ENCODE measurements around the gene RNASE1.
A peak's percentile ranks its signal among the peaks of the same experiment; 100 is the strongest.
"Not testable (repeated sequence)": the region's sequence is repeated elsewhere in the genome, so short reads cannot be mapped to it uniquely, and the experiment has no call there.

RNASE1 gene

GRCh38 chr14:20830831-20831230, 28.2 kb upstream of the RNASE1 start:
- Histone ChIP-seq H3K27ac (ENCODE audit: low read depth, low read length) (no peak overlapping the region), H4K12ac (ENCODE audit: low read depth, low read length) (no peak overlapping the region), H3K79me2 (ENCODE audit: control insufficient read depth, insufficient read depth, low read length, poor library complexity) (no peaks in the 10 kb centered on the region), H3K36me3 (ENCODE audit: control insufficient read depth in 1 of 2, insufficient read depth in 2 of 2, low read length in 2 of 2) (no peaks in the 10 kb centered on the region), H2AK5ac (ENCODE audit: low read length) (no peak overlapping the region), H3K4me2 (ENCODE audit: low read length) (no peak overlapping the region), H3K18ac (ENCODE audit: low read length) (no peak overlapping the region), H3K79me1 (ENCODE audit: low read length) (no peaks in the 10 kb centered on the region), H3K23ac (ENCODE audit: low read length) (no peak overlapping the region), H3K4me1 (ENCODE audit: control insufficient read depth in 1 of 2, insufficient read depth in 2 of 2, low read length in 2 of 2) (no peaks in the 10 kb centered on the region), H4K91ac (ENCODE audit: low read depth, low read length) (no peak overlapping the region), H2BK5ac (ENCODE audit: low read depth, low read length, poor library complexity) (no peak overlapping the region), H3K4me3 (ENCODE audit: low read depth, low read length) (no peak overlapping the region), H3K14ac (ENCODE audit: low read length) (no peak overlapping the region), H3K4ac (ENCODE audit: low read depth, low read length) (no peak overlapping the region), H2BK12ac (ENCODE audit: low read length) (no peak overlapping the region), H3K9me3 (ENCODE audit: insufficient read depth, low read depth, low read length) (peaks cover 9% of the 10 kb centered on the region), H2AFZ (ENCODE audit: insufficient read depth, low read length, poor library complexity) (no peak overlapping the region), H3K9ac (ENCODE audit: low read length) (no peak overlapping the region), H4K8ac (ENCODE audit: low read depth, low read length) (no peak overlapping the region), H2BK120ac (ENCODE audit: insufficient read depth, low read length, poor library complexity) (no peak overlapping the region), H3K27me3 (ENCODE audit: insufficient read depth, low read length) (no peaks in the 10 kb centered on the region)
- WGBS (ENCODE audit: extremely low coverage, insufficient coverage, insufficient read length) = no CpG with 5 or more reads among the region's 12 CpGs
- no peak for DNase-seq

- H3K14ac ChIP-seq (ENCODE audit: low read length); H3K4ac ChIP-seq (ENCODE audit: low read depth, low read length); H4K12ac ChIP-seq (ENCODE audit: low read depth, low read length); H3K79me2 ChIP-seq (ENCODE audit: control insufficient read depth, insufficient read depth, low read length, poor library complexity); H3K27me3 ChIP-seq (ENCODE audit: insufficient read depth, low read length); H3K79me1 ChIP-seq (ENCODE audit: low read length); H2BK120ac ChIP-seq (ENCODE audit: insufficient read depth, low read length, poor library complexity); H3K9me3 ChIP-seq (ENCODE audit: insufficient read depth, low read depth, low read length); H3K36me3 ChIP-seq (ENCODE audit: control insufficient read depth in 1 of 2, insufficient read depth in 2 of 2, low read length in 2 of 2); H3K4me2 ChIP-seq (ENCODE audit: low read length); H2AFZ ChIP-seq (ENCODE audit: insufficient read depth, low read length, poor library complexity); H2AK5ac ChIP-seq (ENCODE audit: low read length); H3K4me3 ChIP-seq (ENCODE audit: low read depth, low read length); H3K18ac ChIP-seq (ENCODE audit: low read length); H4K91ac ChIP-seq (ENCODE audit: low read depth, low read length); H2BK12ac ChIP-seq (ENCODE audit: low read length); H3K23ac ChIP-seq (ENCODE audit: low read length); H4K8ac ChIP-seq (ENCODE audit: low read depth, low read length); H3K4me1 ChIP-seq (ENCODE audit: control insufficient read depth in 1 of 2, insufficient read depth in 2 of 2, low read length in 2 of 2); H3K9ac ChIP-seq (ENCODE audit: low read length); H3K27ac ChIP-seq (ENCODE audit: low read depth, low read length); H2BK5ac ChIP-seq (ENCODE audit: low read depth, low read length, poor library complexity): not testable (repeated sequence)
- WGBS (ENCODE audit: extremely low coverage, insufficient coverage, insufficient read length) = no CpG with 5 or more reads among the region's 11 CpGs
- DNase-seq = peak in 1 of 2 donors; percentile 42
Measured at GRCh38 chr14:20828024-20828694, 25.5 kb upstream of the RNASE1 start.

DNA sequence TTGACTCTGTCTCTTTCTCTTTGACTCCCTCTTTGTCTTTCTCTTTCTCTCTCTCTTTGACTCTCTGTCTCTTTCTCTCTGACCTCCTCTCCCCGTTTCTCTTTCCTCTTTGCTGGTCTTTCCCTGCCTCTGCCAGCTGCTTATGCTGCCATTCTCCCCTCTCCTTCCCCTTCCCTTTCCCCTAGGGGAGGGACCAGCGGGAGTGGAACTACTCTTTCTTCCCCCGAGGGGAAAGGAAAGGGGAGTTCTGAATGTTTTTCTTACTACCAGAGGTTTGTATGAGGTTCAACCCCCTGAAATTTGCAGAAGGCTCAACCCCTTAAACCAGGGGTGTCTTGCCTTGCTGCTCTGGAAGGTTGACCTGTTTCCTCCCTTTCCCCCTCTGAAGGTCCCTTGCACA, 24.7 kb upstream of the RNASE1 start:
- no peak overlapping the region for H3K4me3 ChIP-seq (ENCODE audit: low read depth, low read length)
- no peak overlapping the region for H2BK12ac ChIP-seq (ENCODE audit: low read length)
- H3K4me2 ChIP-seq (ENCODE audit: low read length) = no peak overlapping the region
- H3K79me1 ChIP-seq (ENCODE audit: low read length) = no peaks in the 10 kb centered on the region
- no peak overlapping the region for H4K8ac ChIP-seq (ENCODE audit: low read depth, low read length)
- no CpG with 5 or more reads among the region's 3 CpGs for WGBS (ENCODE audit: extremely low coverage, insufficient coverage, insufficient read length)
- H3K4ac ChIP-seq (ENCODE audit: low read depth, low read length) = no peak overlapping the region
- no peak overlapping the region for H3K18ac ChIP-seq (ENCODE audit: low read length)
- H3K23ac ChIP-seq (ENCODE audit: low read length) = no peak overlapping the region
- no peak overlapping the region for H3K14ac ChIP-seq (ENCODE audit: low read length)
- H2AK5ac ChIP-seq (ENCODE audit: low read length) = no peak overlapping the region
- no peak overlapping the region for H2BK5ac ChIP-seq (ENCODE audit: low read depth, low read length, poor library complexity)
- no peak overlapping the region for H2AFZ ChIP-seq (ENCODE audit: insufficient read depth, low read length, poor library complexity)
- H3K9me3 ChIP-seq (ENCODE audit: insufficient read depth, low read depth, low read length) = peaks cover 9% of the 10 kb centered on the region
- DNase-seq = no peak
- no peaks in the 10 kb centered on the region for H3K79me2 ChIP-seq (ENCODE audit: control insufficient read depth, insufficient read depth, low read length, poor library complexity)
- no peak overlapping the region for H3K9ac ChIP-seq (ENCODE audit: low read length)
- H4K12ac ChIP-seq (ENCODE audit: low read depth, low read length) = no peak overlapping the region
- H3K27ac ChIP-seq (ENCODE audit: low read depth, low read length) = no peak overlapping the region
- H3K27me3 ChIP-seq (ENCODE audit: insufficient read depth, low read length) = no peaks in the 10 kb centered on the region
- no peaks in the 10 kb centered on the region for H3K36me3 ChIP-seq (ENCODE audit: control insufficient read depth in 1 of 2, insufficient read depth in 2 of 2, low read length in 2 of 2)
- no peak overlapping the region for H4K91ac ChIP-seq (ENCODE audit: low read depth, low read length)
- no peaks in the 10 kb centered on the region for H3K4me1 ChIP-seq (ENCODE audit: control insufficient read depth in 1 of 2, insufficient read depth in 2 of 2, low read length in 2 of 2)
- H2BK120ac ChIP-seq (ENCODE audit: insufficient read depth, low read length, poor library complexity) = no peak overlapping the region

DNA sequence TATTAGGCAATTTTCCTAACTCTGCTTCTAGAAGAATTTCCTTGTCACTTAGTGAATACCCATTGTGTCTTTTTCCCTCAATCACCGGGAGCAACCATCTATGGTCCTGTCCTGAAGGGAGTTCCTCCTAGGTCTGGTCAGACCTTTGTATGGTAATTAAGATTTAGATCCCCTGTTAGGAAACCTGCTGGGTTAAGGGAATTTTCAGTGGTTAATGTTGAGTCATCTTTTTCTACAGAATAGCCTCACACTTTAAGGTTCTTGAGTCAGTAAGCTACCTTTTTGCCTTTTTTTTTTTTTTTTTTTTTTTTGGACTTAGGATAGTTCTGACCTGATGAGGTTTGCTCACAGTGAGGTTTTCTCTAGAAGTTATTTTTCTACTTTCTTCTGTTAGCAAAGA, 24.0 kb upstream of the RNASE1 start:
- H3K18ac ChIP-seq (ENCODE audit: low read length); DNase-seq: not testable (repeated sequence)

More for the DNA sequence above, 24.0 kb upstream of the RNASE1 start:
- not testable (repeated sequence) for H3K14ac ChIP-seq (ENCODE audit: low read length); H3K27ac ChIP-seq (ENCODE audit: low read depth, low read length); H4K12ac ChIP-seq (ENCODE audit: low read depth, low read length); H2BK12ac ChIP-seq (ENCODE audit: low read length); H3K9ac ChIP-seq (ENCODE audit: low read length); H4K91ac ChIP-seq (ENCODE audit: low read depth, low read length); H3K79me1 ChIP-seq (ENCODE audit: low read length); H2AK5ac ChIP-seq (ENCODE audit: low read length); H3K4me3 ChIP-seq (ENCODE audit: low read depth, low read length); H3K4ac ChIP-seq (ENCODE audit: low read depth, low read length); H3K79me2 ChIP-seq (ENCODE audit: control insufficient read depth, insufficient read depth, low read length, poor library complexity); H3K23ac ChIP-seq (ENCODE audit: low read length); H3K4me2 ChIP-seq (ENCODE audit: low read length); H2AFZ ChIP-seq (ENCODE audit: insufficient read depth, low read length, poor library complexity); H2BK5ac ChIP-seq (ENCODE audit: low read depth, low read length, poor library complexity); H2BK120ac ChIP-seq (ENCODE audit: insufficient read depth, low read length, poor library complexity); H3K27me3 ChIP-seq (ENCODE audit: insufficient read depth, low read length); H4K8ac ChIP-seq (ENCODE audit: low read depth, low read length); H3K9me3 ChIP-seq (ENCODE audit: insufficient read depth, low read depth, low read length); H3K36me3 ChIP-seq (ENCODE audit: control insufficient read depth in 1 of 2, insufficient read depth in 2 of 2, low read length in 2 of 2); H3K4me1 ChIP-seq (ENCODE audit: control insufficient read depth in 1 of 2, insufficient read depth in 2 of 2, low read length in 2 of 2)
- no CpG with 5 or more reads among the region's 1 CpG for WGBS (ENCODE audit: extremely low coverage, insufficient coverage, insufficient read length)

Data from trophoblast cell (in vitro differentiated cells and primary cell).